GM23338 (cell line): ENCODE data around the gene KIAA1549. TPM values are rescaled to one million over a fixed set of nuclear protein-coding genes. Genes with fewer than 3 reads are reported as not detected.

Source experiments
- ATAC-seq: fragments of 200-7000 bp; cut with Tn5 transposase; 3 replicates; pipeline ENCODE4 v1.9.1; 2020
- DNase-seq: peaks from one replicate; pipeline ENCODE4 v3.0.0-alpha.2; 2015; ENCODE audit warnings: low spot score
- H2AFZ ChIP-seq: fragments of 200-600 bp; sonication (generic); 2 replicates; pipeline ENCODE4 v1.8.0; 2016; ENCODE audit warnings: antibody characterized with exemption, mild to moderate bottlenecking, moderate library complexity
- H3F3A ChIP-seq: fragments of 200-600 bp; sonication (generic); replicated peaks from 2 replicates; pipeline ENCODE4 v1.8.0; 2017; ENCODE audit warnings: antibody characterized with exemption, mixed run types, low read depth
- H3K27ac ChIP-seq: fragments of 200-600 bp; sonication (generic); 2 replicates; pipeline ENCODE4 v1.6.1; 2016; ENCODE audit warnings: low read depth
- H3K27me3 ChIP-seq: fragments of 200-600 bp; sonication (generic); 2 replicates; pipeline ENCODE4 v1.8.0; 2016; ENCODE audit warnings: mild to moderate bottlenecking, mixed run types, moderate library complexity; ENCODE audit not compliant: insufficient read depth
- H3K36me3 ChIP-seq: fragments of 200-600 bp; sonication (generic); 2 replicates; pipeline ENCODE4 v1.8.0; 2016; ENCODE audit warnings: mild to moderate bottlenecking; ENCODE audit not compliant: insufficient read depth
- H3K4me1 ChIP-seq: fragments of 200-600 bp; sonication (generic); 2 replicates; pipeline ENCODE4 v1.8.0; 2016; ENCODE audit warnings: mild to moderate bottlenecking, moderate library complexity; ENCODE audit not compliant: insufficient read depth
- H3K4me2 ChIP-seq: fragments of 200-600 bp; sonication (generic); 2 replicates; pipeline ENCODE4 v1.7.1; 2017; ENCODE audit warnings: mixed run types
- H3K4me3 ChIP-seq: fragments of 200-600 bp; sonication (generic); 2 replicates; pipeline ENCODE4 v1.6.1; 2016; ENCODE audit warnings: mixed run types
- H3K79me2 ChIP-seq: fragments of 200-600 bp; sonication (generic); replicated peaks from 2 replicates; pipeline ENCODE4 v1.8.0; 2017; ENCODE audit warnings: mild to moderate bottlenecking; ENCODE audit not compliant: insufficient read depth
- H3K9me2 ChIP-seq: fragments of 200-600 bp; sonication (generic); 2 replicates; pipeline ENCODE4 v1.8.0; 2017; ENCODE audit not compliant: insufficient read depth
- H4K20me1 ChIP-seq: fragments of 200-600 bp; sonication (generic); replicated peaks from 2 replicates; pipeline ENCODE4 v1.8.0; 2017; ENCODE audit warnings: mild to moderate bottlenecking; ENCODE audit not compliant: insufficient read depth
- H3K27ac Mint-ChIP-seq: 2 replicates; pipeline ENCODE4 v1.8.0; 2020; ENCODE audit warnings: inconsistent platforms, mild to moderate bottlenecking, moderate library complexity, mixed read lengths
- H3K27me3 Mint-ChIP-seq: 3 replicates; pipeline ENCODE4 v1.8.0; 2022; ENCODE audit warnings: low read depth, mild to moderate bottlenecking, moderate library complexity, mixed read lengths, inconsistent platforms; ENCODE audit not compliant: insufficient read depth, poor library complexity
- H3K36me3 Mint-ChIP-seq: 3 replicates; pipeline ENCODE4 v1.8.0; 2021; ENCODE audit warnings: low read depth, mild to moderate bottlenecking, inconsistent platforms, moderate library complexity, mixed read lengths
- H3K4me1 Mint-ChIP-seq: 3 replicates; pipeline ENCODE4 v1.8.0; 2020; ENCODE audit warnings: mild to moderate bottlenecking, inconsistent platforms, mixed read lengths
- H3K4me3 Mint-ChIP-seq: 3 replicates; pipeline ENCODE4 v1.8.0; 2021; ENCODE audit warnings: moderate library complexity, mild to moderate bottlenecking, inconsistent platforms, mixed read lengths
- H3K9me3 Mint-ChIP-seq: 3 replicates; pipeline ENCODE4 v1.8.0; 2020; ENCODE audit warnings: moderate library complexity, mild to moderate bottlenecking, inconsistent platforms, mixed read lengths
- CREB1 ChIP-seq: fragments of 250-450 bp; sonication (Bioruptor Pico); IDR thresholded peaks from 2 replicates; pipeline ENCODE4 v1.5.0; 2020; ENCODE audit warnings: low read depth, mild to moderate bottlenecking, moderate library complexity
- ETS1 ChIP-seq: IDR thresholded peaks from 2 replicates; pipeline ENCODE4 v1.6.1; 2016; ENCODE audit warnings: antibody characterized with exemption
- EZH2 ChIP-seq: fragments of 200-600 bp; sonication (generic); IDR thresholded peaks from one replicate; pipeline ENCODE4 v1.8.0; 2017; ENCODE audit warnings: antibody characterized with exemption, mild to moderate bottlenecking, low read depth; ENCODE audit not compliant: unreplicated experiment
- EZH2phosphoT487 ChIP-seq: fragments of 200-600 bp; sonication (generic); IDR thresholded peaks from one replicate; pipeline ENCODE4 v1.8.1; 2018; ENCODE audit warnings: antibody characterized with exemption; ENCODE audit not compliant: unreplicated experiment
- JUNB ChIP-seq: IDR thresholded peaks from one replicate; pipeline ENCODE4 v1.6.1; 2016; ENCODE audit warnings: antibody characterized with exemption; ENCODE audit not compliant: unreplicated experiment
- NANOG ChIP-seq: IDR thresholded peaks from 2 replicates; pipeline ENCODE4 v1.6.1; 2016; ENCODE audit warnings: antibody characterized with exemption, borderline replicate concordance
- POLR2AphosphoS5 ChIP-seq: IDR thresholded peaks from 2 replicates; pipeline ENCODE4 v1.6.1; 2016; ENCODE audit warnings: antibody characterized with exemption, low read depth
- REST ChIP-seq: IDR thresholded peaks from one replicate; pipeline ENCODE4 v1.6.1; 2018; ENCODE audit warnings: antibody characterized with exemption; ENCODE audit not compliant: unreplicated experiment
- STAT1 ChIP-seq: IDR thresholded peaks from one replicate; pipeline ENCODE4 v1.6.1; 2016; ENCODE audit warnings: antibody characterized with exemption; ENCODE audit not compliant: unreplicated experiment
- ZNF114 ChIP-seq: fragments of 250-450 bp; sonication (Bioruptor Pico); IDR thresholded peaks from 2 replicates; pipeline ENCODE4 v1.5.0; 2020; ENCODE audit warnings: mild to moderate bottlenecking, moderate library complexity
- ZNF331 ChIP-seq: fragments of 250-450 bp; sonication (Bioruptor Pico); IDR thresholded peaks from 2 replicates; pipeline ENCODE4 v1.5.0; 2020; ENCODE audit warnings: low read depth, mild to moderate bottlenecking, moderate library complexity
- ZNF462 ChIP-seq: fragments of 250-450 bp; sonication (Bioruptor Pico); IDR thresholded peaks from 2 replicates; pipeline ENCODE4 v1.5.0; 2020; ENCODE audit warnings: mild to moderate bottlenecking, moderate library complexity
- polyA plus RNA-seq: library from polyadenylated mRNA; unstranded; fragments of >200 nt; fragmentation: Nextera tagmentation; extraction: Ambion mirVana; gene quantifications from 2 replicates; pipeline ENCODE4 v1.2.1, GENCODE V29; 2016
- total RNA-seq: library from RNA; depleted of rRNA; stranded (reverse); fragments of >200 nt; shearing (Covaris generic); gene quantifications from 2 replicates; pipeline ENCODE4 v1.2.3, GENCODE V29; 2014
- TF ChIP-seq, protein P1 (sequence below), 2 experiments: fragments of 200-600 bp in 1 of 2; sonication (generic) in 1 of 2; conservative IDR thresholded peaks; 2 replicates each; pipeline versions ENCODE4 v1.5.1 to v1.6.1; 2016 to 2017; ENCODE audit warnings: antibody characterized with exemption in 2 of 2, low read depth in 2 of 2, mild to moderate bottlenecking in 2 of 2, moderate library complexity in 1 of 2

The KIAA1549 gene
- total and polyA plus RNA-seq, 2 experiments from 2014 or later: 3.6 to 13.5 TPM

GRCh38 chr7:138970446-138970845, 10.7 kb downstream of the KIAA1549 start:
- peaks cover 16% of the 10 kb centered on the region for H3F3A ChIP-seq
- Mint-ChIP-seq H3K27ac (no peak overlapping the region; the same call in 1 of the 2 replicates), H3K9me3 (no peaks in the 10 kb centered on the region), H3K4me1 (peaks cover 58% of the 10 kb centered on the region), H3K36me3 (peaks cover 6% of the 10 kb centered on the region; the same call in 2 of the 3 replicates), H3K27me3 (peaks cover 7% of the 10 kb centered on the region), H3K4me3 (no peak overlapping the region)
- DNase-seq (no peak), ATAC-seq (no peak)
- no peak overlapping the region for H3K4me2 ChIP-seq
- no peaks in the 10 kb centered on the region for H3K27me3 ChIP-seq
- TF ChIP-seq EZH2phosphoT487: no peak
- TF ChIP-seq EZH2: no peak
- no peak for TF ChIP-seq JUNB
- no peak for TF ChIP-seq STAT1
- TF ChIP-seq, protein P1, sequence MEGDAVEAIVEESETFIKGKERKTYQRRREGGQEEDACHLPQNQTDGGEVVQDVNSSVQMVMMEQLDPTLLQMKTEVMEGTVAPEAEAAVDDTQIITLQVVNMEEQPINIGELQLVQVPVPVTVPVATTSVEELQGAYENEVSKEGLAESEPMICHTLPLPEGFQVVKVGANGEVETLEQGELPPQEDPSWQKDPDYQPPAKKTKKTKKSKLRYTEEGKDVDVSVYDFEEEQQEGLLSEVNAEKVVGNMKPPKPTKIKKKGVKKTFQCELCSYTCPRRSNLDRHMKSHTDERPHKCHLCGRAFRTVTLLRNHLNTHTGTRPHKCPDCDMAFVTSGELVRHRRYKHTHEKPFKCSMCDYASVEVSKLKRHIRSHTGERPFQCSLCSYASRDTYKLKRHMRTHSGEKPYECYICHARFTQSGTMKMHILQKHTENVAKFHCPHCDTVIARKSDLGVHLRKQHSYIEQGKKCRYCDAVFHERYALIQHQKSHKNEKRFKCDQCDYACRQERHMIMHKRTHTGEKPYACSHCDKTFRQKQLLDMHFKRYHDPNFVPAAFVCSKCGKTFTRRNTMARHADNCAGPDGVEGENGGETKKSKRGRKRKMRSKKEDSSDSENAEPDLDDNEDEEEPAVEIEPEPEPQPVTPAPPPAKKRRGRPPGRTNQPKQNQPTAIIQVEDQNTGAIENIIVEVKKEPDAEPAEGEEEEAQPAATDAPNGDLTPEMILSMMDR (conservative IDR thresholded peaks at IDR 0.05; ENCODE audit: low read depth in 2 of 2): no peak
- no peak for TF ChIP-seq ZNF114 (CRISPR knock-in tag)
- no peak for TF ChIP-seq NANOG
- no peak for TF ChIP-seq ZNF462 (CRISPR knock-in tag)
- TF ChIP-seq ZNF331 (CRISPR knock-in tag): no peak
- no peak for TF ChIP-seq CREB1
- no peak for TF ChIP-seq REST
- TF ChIP-seq ETS1: no peak
- no peak for TF ChIP-seq POLR2AphosphoS5
- peaks cover 6% of the 10 kb centered on the region for H4K20me1 ChIP-seq
- H2AFZ ChIP-seq: no peak overlapping the region
- H3K9me2 ChIP-seq: peaks cover 7% of the 10 kb centered on the region; the same call in 1 of the 2 replicates
- H3K4me1 ChIP-seq: peaks cover 26% of the 10 kb centered on the region
- peaks cover 81% of the 10 kb centered on the region for H3K79me2 ChIP-seq
- H3K4me3 ChIP-seq: no peak overlapping the region
- no peak overlapping the region for H3K27ac ChIP-seq
- no peaks in the 10 kb centered on the region for H3K36me3 ChIP-seq
